ENCODE data around the gene SLC1A2.

The SLC1A2 gene

GRCh38 chr11:35324981-35325380, 94.4 kb downstream of the SLC1A2 start:
- DNase-seq (ENCODE audit: extremely low spot score): no peak
- CTCF ChIA-PET: no interaction called here
- TF ChIP-seq FOXK2 (IDR thresholded peaks at IDR 0.05) (no peak), SP1 (IDR thresholded peaks at IDR 0.05) (no peak), HDGF (IDR thresholded peaks at IDR 0.05; ENCODE audit: borderline replicate concordance) (no peak), FOXA1 (IDR thresholded peaks at IDR 0.05) (no peak), FOXM1 (IDR thresholded peaks at IDR 0.05; ENCODE audit: borderline replicate concordance) (no peak), ARNT (IDR thresholded peaks at IDR 0.05) (no peak)
- POLR2A ChIA-PET: no interaction called here

- ChIA-PET POLR2A (no interaction called here), CTCF (no interaction called here)
- TF ChIP-seq TARDBP (IDR thresholded peaks at IDR 0.05) (no peak), FOXA1 (IDR thresholded peaks at IDR 0.05) (no peak), L3MBTL2 (conservative IDR thresholded peaks at IDR 0.05) (no peak), PKNOX1 (IDR thresholded peaks at IDR 0.05) (no peak), SUZ12 (IDR thresholded peaks at IDR 0.05) (no peak), CTBP1 (IDR thresholded peaks at IDR 0.05; ENCODE audit: borderline replicate concordance) (no peak), SP1 (IDR thresholded peaks at IDR 0.05) (no peak), ZNF384 (IDR thresholded peaks at IDR 0.05) (no peak), BHLHE40 (IDR thresholded peaks at IDR 0.05; ENCODE audit: borderline replicate concordance) (no peak), ELF4 (IDR thresholded peaks at IDR 0.05) (no peak), FOXM1 (IDR thresholded peaks at IDR 0.05; ENCODE audit: borderline replicate concordance) (no peak), HDGF (IDR thresholded peaks at IDR 0.05; ENCODE audit: borderline replicate concordance) (no peak), NFRKB (IDR thresholded peaks at IDR 0.05) (no peak), FOXK2 (IDR thresholded peaks at IDR 0.05) (no peak), ARNT (IDR thresholded peaks at IDR 0.05) (no peak), LEF1 (IDR thresholded peaks at IDR 0.05; ENCODE audit: borderline replicate concordance) (no peak)
- no peak for DNase-seq (ENCODE audit: extremely low spot score)
These were observed 95.0 kb downstream of the SLC1A2 start for GRCh38 chr11:35324183-35324886.

GRCh38 chr11:35323076-35323868, 96.1 kb downstream of the SLC1A2 start:
- TF ChIP-seq ZNF384 (IDR thresholded peaks at IDR 0.05) (no peak), SP1 (IDR thresholded peaks at IDR 0.05) (no peak), SUZ12 (IDR thresholded peaks at IDR 0.05) (no peak), ELF4 (IDR thresholded peaks at IDR 0.05) (no peak), PKNOX1 (IDR thresholded peaks at IDR 0.05) (no peak), L3MBTL2 (conservative IDR thresholded peaks at IDR 0.05) (no peak)
- ChIA-PET CTCF (no interaction called here), POLR2A (no interaction called here)
- no peak for DNase-seq (ENCODE audit: extremely low spot score)

GRCh38 chr11:35322318-35322979, 96.9 kb downstream of the SLC1A2 start:
- TF ChIP-seq FOXK2 (IDR thresholded peaks at IDR 0.05) (no peak), NFRKB (IDR thresholded peaks at IDR 0.05) (no peak), ELF4 (IDR thresholded peaks at IDR 0.05) (no peak), L3MBTL2 (conservative IDR thresholded peaks at IDR 0.05) (no peak), FOXA1 (IDR thresholded peaks at IDR 0.05) (no peak), LEF1 (IDR thresholded peaks at IDR 0.05; ENCODE audit: borderline replicate concordance) (no peak), CTBP1 (IDR thresholded peaks at IDR 0.05; ENCODE audit: borderline replicate concordance) (no peak), PKNOX1 (IDR thresholded peaks at IDR 0.05) (no peak), ZNF384 (IDR thresholded peaks at IDR 0.05) (no peak)
- CTCF ChIA-PET: no interaction called here

GRCh38 chr11:35321532-35322317, 97.6 kb downstream of the SLC1A2 start:
- no peak for DNase-seq (ENCODE audit: extremely low spot score)
- CTCF ChIA-PET: no interaction called here
- no peak for TF ChIP-seq SP1 (IDR thresholded peaks at IDR 0.05)
- TF ChIP-seq ELF4 (IDR thresholded peaks at IDR 0.05): no peak
- no peak for TF ChIP-seq ARNT (IDR thresholded peaks at IDR 0.05)
- TF ChIP-seq FOXK2 (IDR thresholded peaks at IDR 0.05): no peak
- TF ChIP-seq LEF1 (IDR thresholded peaks at IDR 0.05; ENCODE audit: borderline replicate concordance): no peak
- TF ChIP-seq BHLHE40 (IDR thresholded peaks at IDR 0.05; ENCODE audit: borderline replicate concordance): no peak
- no peak for TF ChIP-seq HDGF (IDR thresholded peaks at IDR 0.05; ENCODE audit: borderline replicate concordance)
- no peak for TF ChIP-seq FOXM1 (IDR thresholded peaks at IDR 0.05; ENCODE audit: borderline replicate concordance)
- TF ChIP-seq L3MBTL2 (conservative IDR thresholded peaks at IDR 0.05): no peak
- no peak for TF ChIP-seq NFRKB (IDR thresholded peaks at IDR 0.05)
- no peak for TF ChIP-seq FOXA1 (IDR thresholded peaks at IDR 0.05)
- no peak for TF ChIP-seq SUZ12 (IDR thresholded peaks at IDR 0.05)
- no peak for TF ChIP-seq PKNOX1 (IDR thresholded peaks at IDR 0.05)
- no peak for TF ChIP-seq ZNF384 (IDR thresholded peaks at IDR 0.05)
- POLR2A ChIA-PET: no interaction called here

More at GRCh38 chr11:35322318-35322979, 96.9 kb downstream of the SLC1A2 start:
- DNase-seq (ENCODE audit: extremely low spot score): no peak
- POLR2A ChIA-PET: no interaction called here

All from HEK293T (cell line).